CD14-positive monocyte (primary cell): ENCODE results near the gene UBE2H. TPM values are rescaled to one million over a fixed set of nuclear protein-coding genes. Genes with fewer than 3 reads are reported as not detected.

Source experiments
- DNase-seq, 3 donors: peaks; one replicate each; pipeline ENCODE4 v3.0.0-alpha.2; 2011 to 2022
- H2AFZ ChIP-seq: 2 replicates; pipeline ENCODE4 v1.6.0; 2012; ENCODE audit warnings: mild to moderate bottlenecking, low read depth, low read length, inconsistent platforms; ENCODE audit not compliant: insufficient read depth, poor library complexity, severe bottlenecking
- H3K27ac ChIP-seq, 2 donors: 1 replicate in 1 of 2; 2 replicates in 1 of 2; pipeline ENCODE4 v1.5.1; 2012 to 2013; ENCODE audit warnings: low read length in 2 of 2, control low read depth in 1 of 2, inconsistent platforms in 1 of 2, low read depth in 1 of 2, mild to moderate bottlenecking in 1 of 2
- H3K27me3 ChIP-seq, 2 donors: one replicate each; pipeline versions ENCODE4 v1.6.0 to v1.6.1; 2011 to 2013; ENCODE audit warnings: low read length in 2 of 2; ENCODE audit not compliant: control insufficient read depth in 2 of 2, insufficient read depth in 2 of 2
- H3K36me3 ChIP-seq, 2 donors: replicated peaks in 1 of 2; 1 replicate in 1 of 2; 2 replicates in 1 of 2; pipeline versions ENCODE4 v1.5.1 to v1.6.1; 2012 to 2013; ENCODE audit warnings: low read length in 2 of 2, control low read depth in 1 of 2, inconsistent platforms in 1 of 2, mild to moderate bottlenecking in 1 of 2; ENCODE audit not compliant: insufficient read depth in 2 of 2, control insufficient read depth in 1 of 2
- H3K4me1 ChIP-seq, 2 donors: 1 replicate in 1 of 2; 2 replicates in 1 of 2; pipeline versions ENCODE4 v1.5.1 to v1.6.1; 2012 to 2013; ENCODE audit warnings: low read length in 2 of 2, control low read depth in 1 of 2, inconsistent platforms in 1 of 2, mild to moderate bottlenecking in 1 of 2, moderate library complexity in 1 of 2; ENCODE audit not compliant: insufficient read depth in 2 of 2, control insufficient read depth in 1 of 2
- H3K4me2 ChIP-seq: replicated peaks from 2 replicates; pipeline ENCODE3; 2012; ENCODE audit warnings: low read length, moderate library complexity, mild to moderate bottlenecking; ENCODE audit not compliant: poor library complexity, severe bottlenecking; ENCODE audit errors: extremely low read depth
- H3K4me3 ChIP-seq, 3 experiments: fragments of 200-600 bp in 1 of 3; sonication (generic) in 1 of 3; replicated peaks in 1 of 3; 1 replicate in 2 of 3; 2 replicates in 1 of 3; pipeline ENCODE4 v1.5.1; 2011 to 2013; ENCODE audit warnings: low read length in 3 of 3, mild to moderate bottlenecking in 3 of 3, control low read depth in 2 of 3, low read depth in 2 of 3, inconsistent platforms in 1 of 3, moderate library complexity in 1 of 3
- H3K79me2 ChIP-seq: 2 replicates; pipeline ENCODE4 v1.6.0; 2012; ENCODE audit warnings: mild to moderate bottlenecking, control low read depth, inconsistent platforms, low read length, moderate library complexity; ENCODE audit not compliant: insufficient read depth
- H3K9ac ChIP-seq: 2 replicates; pipeline ENCODE4 v1.6.0; 2017; ENCODE audit warnings: low read length, mild to moderate bottlenecking; ENCODE audit not compliant: insufficient read depth, poor library complexity, severe bottlenecking
- H3K9me3 ChIP-seq, 2 donors: replicated peaks in 1 of 2; 1 replicate in 1 of 2; 2 replicates in 1 of 2; pipeline versions ENCODE4 v1.5.1 to v1.6.1; 2012 to 2013; ENCODE audit warnings: low read length in 2 of 2, control low read depth in 1 of 2; ENCODE audit not compliant: control insufficient read depth in 1 of 2, insufficient read depth in 1 of 2
- H4K20me1 ChIP-seq: 2 replicates; pipeline ENCODE4 v1.6.0; 2012; ENCODE audit warnings: mild to moderate bottlenecking, low read length, control low read depth, moderate library complexity; ENCODE audit not compliant: insufficient read depth
- H3K27ac Mint-ChIP-seq, 7 donors: one replicate each; pipeline ENCODE4 v1.8.0; 2020; ENCODE audit warnings: mild to moderate bottlenecking in 7 of 7, mixed read lengths in 7 of 7, moderate library complexity in 6 of 7, inconsistent platforms in 2 of 7
- H3K27me3 Mint-ChIP-seq, 3 donors: one replicate each; pipeline ENCODE4 v1.8.0; 2021 to 2022; ENCODE audit warnings: low read depth in 3 of 3, mild to moderate bottlenecking in 3 of 3, mixed read lengths in 3 of 3, moderate library complexity in 3 of 3, inconsistent platforms in 1 of 3
- H3K36me3 Mint-ChIP-seq, 2 donors: one replicate each; pipeline ENCODE4 v1.8.0; 2020; ENCODE audit warnings: mixed read lengths in 2 of 2, inconsistent platforms in 1 of 2, mild to moderate bottlenecking in 1 of 2
- H3K4me1 Mint-ChIP-seq: one replicate; pipeline ENCODE4 v1.8.0; 2020; ENCODE audit warnings: mild to moderate bottlenecking, mixed read lengths
- H3K4me3 Mint-ChIP-seq, 2 donors: one replicate each; pipeline ENCODE4 v1.8.0; 2020; ENCODE audit warnings: mild to moderate bottlenecking in 2 of 2, mixed read lengths in 2 of 2, moderate library complexity in 1 of 2
- H3K9me3 Mint-ChIP-seq, 7 donors: one replicate each; pipeline ENCODE4 v1.8.0; 2020 to 2022; ENCODE audit warnings: mixed read lengths in 7 of 7, mild to moderate bottlenecking in 6 of 7, moderate library complexity in 6 of 7, inconsistent platforms in 2 of 7
- WGBS: methylation state at CpG from one replicate; pipeline ENCODE4 v1.1.5; 2013; ENCODE audit warnings: missing lambda C conversion rate; ENCODE audit not compliant: insufficient coverage; 5-methylcytosine and 5-hydroxymethylcytosine counted together
- intact Hi-C, 2 donors: fragments of 100-400 bp; cut with micrococcal nuclease; formaldehyde crosslinking; loops; one replicate each; pipeline versions ENCODE4 v1.15.0 to v1.15.1; 2023
- polyA minus RNA-seq: library from RNA; depleted of rRNA, polyadenylated mRNA; stranded (reverse); fragments of >200 nt; gene quantifications from 2 replicates; pipeline ENCODE4 v1.2.3, GENCODE V29; 2012
- polyA plus RNA-seq, 3 donors: library from polyadenylated mRNA; depleted of rRNA in 1 of 3; unstranded in 2 of 3; stranded (reverse) in 1 of 3; fragments of 300-500 nt in 2 of 3; fragments of >200 nt in 1 of 3; fragmentation: Illumina TruSeq in 2 of 3; gene quantifications; 1 replicate in 2 of 3; 2 replicates in 1 of 3; pipeline ENCODE4 v1.2.3, GENCODE V29; 2012 to 2021
- total RNA-seq, 12 experiments: library from RNA in 1 of 12; stranded (reverse) in 1 of 12; fragments of 120-200 nt in 1 of 12; gene quantifications; one replicate each; pipeline ENCODE4 v1.2.4 and lab custom pipeline; 2013 to 2026; ENCODE audit warnings: mixed read lengths in 6 of 12, inconsistent platforms in 1 of 12
- TF ChIP-seq, protein P1 (sequence below): fragments of 200-600 bp; IDR thresholded peaks from one replicate; pipeline ENCODE4 v1.8.0; 2022; ENCODE audit warnings: antibody characterized with exemption, mild to moderate bottlenecking

The UBE2H gene
- 18.9 TPM for total RNA-seq (2013)
- polyA plus RNA-seq, result 10 to 100 TPM; 12.6 to 26.0 (median 16.0) TPM
- polyA minus RNA-seq, result 11.8 and 26.9 TPM in 2 replicates
- 90.5 to 174 (median 152) reads per million in 11 experiments for total RNA-seq (lab: John Stamatoyannopoulos, UW)

DNA sequence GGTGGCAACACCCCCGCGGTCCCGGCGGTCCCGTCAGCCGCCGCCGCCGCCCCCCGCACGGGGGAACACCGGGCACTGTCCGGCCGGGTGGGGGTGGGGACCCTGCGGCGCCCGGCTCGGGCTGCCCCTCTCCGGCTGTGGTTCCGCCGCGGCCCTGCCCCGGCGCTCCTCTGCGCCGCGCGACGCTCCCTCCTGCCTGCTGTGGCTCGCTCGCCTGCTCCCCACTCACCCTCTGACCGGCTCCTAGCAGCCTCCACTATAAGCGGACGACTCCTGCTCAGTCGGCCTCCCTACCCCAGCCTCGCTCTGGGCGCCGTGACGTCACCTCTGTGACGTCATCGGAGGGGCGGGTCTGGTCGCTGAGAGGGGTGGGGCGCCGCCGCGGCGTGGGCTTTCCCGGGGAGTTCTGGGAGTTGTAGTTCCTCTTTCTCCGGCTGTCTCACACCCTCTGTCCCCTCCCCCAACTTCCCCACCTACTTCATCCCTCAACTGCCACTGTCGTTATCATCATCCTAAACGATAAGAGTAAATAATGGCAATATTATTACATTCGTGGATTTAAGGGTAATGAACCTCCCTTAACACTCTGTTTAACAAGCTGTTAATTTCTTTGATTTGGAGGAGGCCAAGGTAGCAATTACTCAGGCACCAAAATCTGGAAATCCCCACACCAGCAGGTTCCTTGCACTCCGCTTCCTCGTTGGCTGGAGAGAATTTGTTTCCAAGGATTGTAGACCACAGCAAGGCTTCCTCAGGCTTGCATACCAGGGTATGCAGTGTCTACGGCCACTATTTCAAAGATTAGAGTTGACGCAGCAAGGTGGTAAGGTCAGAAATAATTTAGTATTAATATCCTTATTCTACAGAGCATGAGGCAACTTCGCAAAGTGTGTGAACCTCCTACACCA is at the start of gene UBE2H:
UBE2H (minus strand) TSS at position 308 of the 908 bp plus-strand sequence. CDS start 405 bp downstream, outside the sequence.
- peaks cover 1 to 4% (median 2%) of the 10 kb centered on the region in 3 donors for H3K27me3 Mint-ChIP-seq

DNA sequence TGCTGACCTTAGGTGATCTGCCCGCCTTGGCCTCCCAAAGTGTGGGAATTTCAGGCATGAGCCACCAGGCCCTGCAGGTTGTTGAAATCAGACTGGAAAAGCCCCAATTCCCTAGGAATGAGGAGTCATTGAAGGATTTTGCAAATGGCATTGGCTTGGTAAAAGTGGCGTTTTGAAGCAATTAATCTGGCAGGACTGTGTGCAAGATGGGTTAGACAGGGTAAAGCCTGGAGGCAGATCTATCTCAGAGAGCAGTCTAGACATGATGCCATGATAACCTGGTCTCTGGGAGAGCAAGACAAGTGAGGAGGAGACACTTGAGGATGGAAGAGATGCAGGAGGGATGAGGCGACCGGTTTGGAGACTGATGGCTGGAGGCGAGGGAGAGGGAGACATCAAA is 45.7 kb upstream of the UBE2H start:
- Mint-ChIP-seq H3K27ac (no peak overlapping the region), H3K36me3 (no peaks in the 10 kb centered on the region)

More for the DNA sequence above, at the start of gene UBE2H:
- Histone ChIP-seq H3K36me3 (no peaks in the 10 kb centered on the region), H3K79me2 (peaks cover 48% of the 10 kb centered on the region), H3K4me3 (peak within 1 kb of the TSS; percentile 89 to 96 (median 91)), H3K9me3 (no peaks in the 10 kb centered on the region), H3K27ac (peak within 1 kb of the TSS; percentile 80 to 89), H3K4me1 (peaks cover 34 to 37% of the 10 kb centered on the region in 2 donors), H3K4me2 (peak within 1 kb of the TSS; percentile 94), H2AFZ (peak within 1 kb of the TSS; percentile 78), H4K20me1 (peaks cover 36% of the 10 kb centered on the region), H3K27me3 (no peaks in the 10 kb centered on the region), H3K9ac (peak within 1 kb of the TSS; percentile 95)
- peaks cover 0 to 1% (median 0%) of the 10 kb centered on the region in 7 donors for H3K9me3 Mint-ChIP-seq
- TF ChIP-seq, protein P1, sequence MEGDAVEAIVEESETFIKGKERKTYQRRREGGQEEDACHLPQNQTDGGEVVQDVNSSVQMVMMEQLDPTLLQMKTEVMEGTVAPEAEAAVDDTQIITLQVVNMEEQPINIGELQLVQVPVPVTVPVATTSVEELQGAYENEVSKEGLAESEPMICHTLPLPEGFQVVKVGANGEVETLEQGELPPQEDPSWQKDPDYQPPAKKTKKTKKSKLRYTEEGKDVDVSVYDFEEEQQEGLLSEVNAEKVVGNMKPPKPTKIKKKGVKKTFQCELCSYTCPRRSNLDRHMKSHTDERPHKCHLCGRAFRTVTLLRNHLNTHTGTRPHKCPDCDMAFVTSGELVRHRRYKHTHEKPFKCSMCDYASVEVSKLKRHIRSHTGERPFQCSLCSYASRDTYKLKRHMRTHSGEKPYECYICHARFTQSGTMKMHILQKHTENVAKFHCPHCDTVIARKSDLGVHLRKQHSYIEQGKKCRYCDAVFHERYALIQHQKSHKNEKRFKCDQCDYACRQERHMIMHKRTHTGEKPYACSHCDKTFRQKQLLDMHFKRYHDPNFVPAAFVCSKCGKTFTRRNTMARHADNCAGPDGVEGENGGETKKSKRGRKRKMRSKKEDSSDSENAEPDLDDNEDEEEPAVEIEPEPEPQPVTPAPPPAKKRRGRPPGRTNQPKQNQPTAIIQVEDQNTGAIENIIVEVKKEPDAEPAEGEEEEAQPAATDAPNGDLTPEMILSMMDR, result no peak
- H3K4me3 Mint-ChIP-seq, result peak within 1 kb of the TSS; percentile 94 to 98
- peak; percentile 84 to 95 (median 94) for DNase-seq
- WGBS, result under 1% methylated on average over 38 of the region's 58 CpGs
- peak within 1 kb of the TSS in 6 of 7 donors; percentile 97 to 100 (median 99) for H3K27ac Mint-ChIP-seq
- intact Hi-C loops, result loop anchor here in 1 of 2 donors (5.0 to 10.0 kb wide), 3 partner anchors 59 to 119 kb away; partner anchors contain the start of gene KLHDC10
- H3K4me1 Mint-ChIP-seq, result peaks cover 6% of the 10 kb centered on the region
- no peaks in the 10 kb centered on the region for H3K36me3 Mint-ChIP-seq

More for the DNA sequence above, 45.7 kb upstream of the UBE2H start:
- Mint-ChIP-seq H3K9me3 (peaks cover 0 to 4% (median 0%) of the 10 kb centered on the region in 7 donors), H3K4me1 (no peaks in the 10 kb centered on the region), H3K4me3 (no peak overlapping the region), H3K27me3 (peaks cover 0 to 6% (median 5%) of the 10 kb centered on the region in 3 donors)
- no peaks in the 10 kb centered on the region for H4K20me1 ChIP-seq
- no peak overlapping the region for H3K4me2 ChIP-seq
- H3K9me3 ChIP-seq, result no peaks in the 10 kb centered on the region
- H2AFZ ChIP-seq, result no peak overlapping the region
- DNase-seq, result no peak
- H3K4me3 ChIP-seq, result no peak overlapping the region
- no peaks in the 10 kb centered on the region for H3K79me2 ChIP-seq
- 91% methylated on average over 5 of the region's 5 CpGs for WGBS
- intact Hi-C loops, result no loop called here
- no peak overlapping the region for H3K27ac ChIP-seq
- no peaks in the 10 kb centered on the region for H3K27me3 ChIP-seq
- no peaks in the 10 kb centered on the region for H3K36me3 ChIP-seq
- TF ChIP-seq, protein P1, result no peak
- H3K9ac ChIP-seq, result no peak overlapping the region
- no peaks in the 10 kb centered on the region for H3K4me1 ChIP-seq
